ENCODE data around the gene C16orf95.

DNA sequence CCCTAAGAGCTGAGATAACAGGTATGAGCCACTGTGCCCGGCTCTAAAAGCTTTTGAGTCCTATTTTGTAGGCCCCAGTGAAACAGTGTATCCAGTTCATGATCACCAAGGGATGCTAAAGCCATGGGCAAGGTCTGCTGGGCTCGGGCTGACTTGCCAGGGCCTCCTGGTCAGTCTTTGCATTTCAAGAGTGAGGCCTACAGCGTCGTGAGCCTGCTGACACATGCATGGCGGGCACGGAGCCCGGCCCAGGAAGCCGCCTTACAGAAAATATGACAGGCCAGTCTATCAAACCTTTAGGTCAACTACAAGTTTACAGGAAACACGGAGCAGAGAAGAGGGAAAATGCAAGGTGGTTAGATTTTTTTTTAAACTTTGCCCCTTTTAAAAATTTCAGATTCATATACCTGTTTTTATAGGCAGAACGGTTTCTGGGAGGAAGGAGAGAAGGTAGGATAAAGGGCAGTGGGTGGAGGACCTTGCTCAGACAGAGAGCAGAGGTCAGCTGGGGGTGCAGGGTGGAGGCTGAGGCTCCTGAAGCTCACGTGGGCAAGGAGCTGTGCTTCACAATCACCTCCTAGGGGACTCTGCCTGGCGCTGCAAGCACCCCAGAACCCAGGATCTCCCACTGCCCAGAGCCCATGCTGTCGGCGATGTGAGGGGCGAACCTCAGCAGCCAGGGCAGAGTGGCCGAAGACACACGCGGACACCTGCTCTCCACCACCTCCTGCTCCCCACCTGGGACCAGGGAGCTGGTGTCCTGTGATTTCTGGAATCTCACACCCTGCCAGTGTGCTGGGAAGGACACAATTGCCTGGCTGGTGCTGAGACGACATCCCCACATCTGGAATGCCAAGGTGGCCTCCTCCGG is 21.3 kb downstream of the C16orf95 start:
- TF ChIP-seq, protein P1, sequence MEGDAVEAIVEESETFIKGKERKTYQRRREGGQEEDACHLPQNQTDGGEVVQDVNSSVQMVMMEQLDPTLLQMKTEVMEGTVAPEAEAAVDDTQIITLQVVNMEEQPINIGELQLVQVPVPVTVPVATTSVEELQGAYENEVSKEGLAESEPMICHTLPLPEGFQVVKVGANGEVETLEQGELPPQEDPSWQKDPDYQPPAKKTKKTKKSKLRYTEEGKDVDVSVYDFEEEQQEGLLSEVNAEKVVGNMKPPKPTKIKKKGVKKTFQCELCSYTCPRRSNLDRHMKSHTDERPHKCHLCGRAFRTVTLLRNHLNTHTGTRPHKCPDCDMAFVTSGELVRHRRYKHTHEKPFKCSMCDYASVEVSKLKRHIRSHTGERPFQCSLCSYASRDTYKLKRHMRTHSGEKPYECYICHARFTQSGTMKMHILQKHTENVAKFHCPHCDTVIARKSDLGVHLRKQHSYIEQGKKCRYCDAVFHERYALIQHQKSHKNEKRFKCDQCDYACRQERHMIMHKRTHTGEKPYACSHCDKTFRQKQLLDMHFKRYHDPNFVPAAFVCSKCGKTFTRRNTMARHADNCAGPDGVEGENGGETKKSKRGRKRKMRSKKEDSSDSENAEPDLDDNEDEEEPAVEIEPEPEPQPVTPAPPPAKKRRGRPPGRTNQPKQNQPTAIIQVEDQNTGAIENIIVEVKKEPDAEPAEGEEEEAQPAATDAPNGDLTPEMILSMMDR (IDR thresholded peaks at IDR 0.05), result no peak
- TF ChIP-seq POLR2A (IDR thresholded peaks at IDR 0.05), result no peak
